HepG2 (cell line): ENCODE measurements around the gene BEGAIN.
"Not testable (repeated sequence)": the region's sequence is repeated elsewhere in the genome, so short reads cannot be mapped to it uniquely, and the experiment has no call there.

Experiments used
- EP300 ChIP-seq, 3 experiments: sonication (generic) in 1 of 3; formaldehyde crosslinking in 1 of 3; IDR thresholded peaks; 2 replicates each; pipeline versions ENCODE4 v1.5.1 to v1.6.1; 2011 to 2020; ENCODE audit warnings: low read depth in 2 of 3, low read length in 2 of 3, borderline replicate concordance in 1 of 3, improper control_type of control experiment in 1 of 3, mild to moderate bottlenecking in 1 of 3, missing genetic modification reagents in 1 of 3, moderate library complexity in 1 of 3
- SIN3A ChIP-seq: IDR thresholded peaks from 2 replicates; pipeline ENCODE4 v1.6.1; 2011; ENCODE audit warnings: low read depth, mild to moderate bottlenecking, control low read depth, low read length, borderline replicate concordance
- TARDBP ChIP-seq: sonication (generic); formaldehyde crosslinking; IDR thresholded peaks from 2 replicates; pipeline ENCODE4 v1.8.0; 2022; ENCODE audit warnings: mild to moderate bottlenecking, missing genetic modification reagents
- ZBTB3 ChIP-seq: sonication (generic); formaldehyde crosslinking; IDR thresholded peaks from 2 replicates; pipeline ENCODE4 v1.4.0; 2020; ENCODE audit warnings: low read depth, mild to moderate bottlenecking, moderate library complexity, missing genetic modification reagents, borderline replicate concordance
- ZFP36L2 ChIP-seq: sonication (generic); formaldehyde crosslinking; IDR thresholded peaks from 2 replicates; pipeline ENCODE4 v1.4.0; 2020; ENCODE audit warnings: missing genetic modification reagents
- ZKSCAN1 ChIP-seq: fragments of 150-350 bp; IDR thresholded peaks from 2 replicates; pipeline ENCODE4 v1.6.1; 2014; ENCODE audit warnings: low read length
- TF ChIP-seq, protein P1 (sequence below): sonication (generic); formaldehyde crosslinking; IDR thresholded peaks from 2 replicates; pipeline ENCODE4 v1.4.0; 2020; ENCODE audit warnings: mild to moderate bottlenecking, missing genetic modification reagents
- TF ChIP-seq, protein P2 (sequence below): sonication (generic); formaldehyde crosslinking; IDR thresholded peaks from 2 replicates; pipeline ENCODE4 v1.5.0; 2020; ENCODE audit warnings: mild to moderate bottlenecking, missing genetic modification reagents, moderate library complexity
- TF ChIP-seq, protein P3 (sequence below): IDR thresholded peaks from 2 replicates; pipeline ENCODE4 v1.6.1; 2012; ENCODE audit warnings: inconsistent platforms
- TF ChIP-seq, protein P4 (sequence below): sonication (generic); formaldehyde crosslinking; IDR thresholded peaks from 2 replicates; pipeline ENCODE4 v1.5.0; 2020; ENCODE audit warnings: missing genetic modification reagents

DNA sequence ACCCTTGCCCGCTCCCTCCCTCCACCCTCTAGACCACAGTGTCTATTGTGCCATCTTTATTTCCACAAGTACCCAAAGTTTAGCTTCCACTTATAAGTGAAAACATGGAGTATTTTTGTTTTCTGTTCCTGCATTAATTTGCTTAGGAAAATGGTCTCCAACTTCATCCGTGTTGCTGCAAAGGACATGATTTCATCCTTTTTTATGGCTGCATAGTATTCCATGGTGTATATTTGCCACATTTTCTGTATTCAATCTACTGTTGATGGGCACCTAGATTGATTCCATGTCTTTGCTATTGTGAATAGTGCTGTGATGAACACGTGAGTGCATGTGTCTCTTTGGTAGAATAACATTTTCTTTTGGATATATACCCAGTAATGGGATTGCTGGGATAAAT is 81.2 kb downstream of the BEGAIN start:
- TF ChIP-seq, protein P1, sequence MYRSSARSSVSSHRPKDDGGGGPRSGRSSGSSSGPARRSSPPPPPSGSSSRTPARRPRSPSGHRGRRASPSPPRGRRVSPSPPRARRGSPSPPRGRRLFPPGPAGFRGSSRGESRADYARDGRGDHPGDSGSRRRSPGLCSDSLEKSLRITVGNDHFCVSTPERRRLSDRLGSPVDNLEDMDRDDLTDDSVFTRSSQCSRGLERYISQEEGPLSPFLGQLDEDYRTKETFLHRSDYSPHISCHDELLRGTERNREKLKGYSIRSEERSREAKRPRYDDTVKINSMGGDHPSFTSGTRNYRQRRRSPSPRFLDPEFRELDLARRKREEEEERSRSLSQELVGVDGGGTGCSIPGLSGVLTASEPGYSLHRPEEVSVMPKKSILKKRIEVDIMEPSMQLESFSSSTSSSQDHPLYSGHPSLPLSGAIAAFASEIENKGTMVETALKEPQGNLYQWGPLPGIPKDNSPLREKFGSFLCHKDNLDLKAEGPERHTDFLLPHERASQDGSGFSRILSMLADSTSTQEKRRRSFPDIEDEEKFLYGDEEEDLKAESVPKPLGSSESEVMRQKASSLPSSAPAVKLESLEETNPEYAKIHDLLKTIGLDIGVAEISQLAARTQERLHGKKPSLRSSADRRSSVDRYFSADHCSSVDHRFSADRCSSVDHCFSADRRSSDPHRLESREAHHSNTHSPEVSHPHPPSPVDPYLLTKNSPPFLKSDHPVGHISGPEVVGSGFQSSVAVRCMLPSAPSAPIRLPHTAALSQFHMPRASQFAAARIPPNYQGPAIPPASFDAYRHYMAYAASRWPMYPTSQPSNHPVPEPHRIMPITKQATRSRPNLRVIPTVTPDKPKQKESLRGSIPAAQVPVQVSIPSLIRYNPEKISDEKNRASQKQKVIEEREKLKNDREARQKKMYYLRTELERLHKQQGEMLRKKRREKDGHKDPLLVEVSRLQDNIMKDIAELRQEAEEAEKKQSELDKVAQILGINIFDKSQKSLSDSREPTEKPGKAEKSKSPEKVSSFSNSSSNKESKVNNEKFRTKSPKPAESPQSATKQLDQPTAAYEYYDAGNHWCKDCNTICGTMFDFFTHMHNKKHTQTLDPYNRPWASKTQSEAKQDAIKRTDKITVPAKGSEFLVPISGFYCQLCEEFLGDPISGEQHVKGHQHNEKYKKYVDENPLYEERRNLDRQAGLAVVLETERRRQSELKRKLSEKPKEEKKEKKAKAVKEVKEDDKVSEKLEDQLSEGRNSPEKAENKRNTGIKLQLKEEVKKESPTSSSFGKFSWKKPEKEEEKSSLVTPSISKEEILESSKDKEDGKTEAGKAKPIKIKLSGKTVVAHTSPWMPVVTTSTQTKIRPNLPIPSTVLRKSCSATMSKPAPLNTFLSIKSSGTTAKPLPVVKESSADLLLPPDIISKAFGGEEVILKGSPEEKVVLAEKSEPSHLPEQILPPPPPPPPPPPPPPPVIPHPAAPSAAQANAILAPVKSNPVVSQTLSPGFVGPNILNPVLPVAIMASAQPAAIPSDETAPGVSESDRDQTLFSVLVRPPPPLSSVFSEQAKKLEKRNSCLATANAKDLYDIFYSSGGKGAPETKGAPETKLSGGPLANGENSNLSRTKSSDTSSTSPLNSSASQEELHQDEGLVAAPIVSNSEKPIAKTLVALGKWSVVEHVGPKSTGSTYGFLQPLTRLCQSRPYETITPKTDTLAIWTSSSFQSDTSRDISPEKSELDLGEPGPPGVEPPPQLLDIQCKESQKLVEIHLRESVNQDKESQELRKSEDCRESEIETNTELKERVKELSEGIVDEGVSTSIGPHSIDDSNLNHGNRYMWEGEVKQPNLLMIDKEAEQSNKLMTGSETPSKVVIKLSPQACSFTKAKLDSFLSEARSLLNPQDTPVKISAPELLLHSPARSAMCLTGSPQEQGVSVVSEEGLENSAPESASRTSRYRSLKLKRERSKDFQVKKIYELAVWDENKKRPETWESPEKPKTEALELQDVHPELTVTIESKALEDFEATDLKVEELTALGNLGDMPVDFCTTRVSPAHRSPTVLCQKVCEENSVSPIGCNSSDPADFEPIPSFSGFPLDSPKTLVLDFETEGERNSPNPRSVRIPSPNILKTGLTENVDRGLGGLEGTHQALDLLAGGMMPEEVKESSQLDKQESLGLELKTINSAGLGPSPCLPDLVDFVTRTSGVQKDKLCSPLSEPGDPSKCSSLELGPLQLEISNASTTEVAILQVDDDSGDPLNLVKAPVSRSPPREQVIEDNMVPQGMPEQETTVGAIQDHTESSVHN, result not testable (repeated sequence)
- TF ChIP-seq, protein P2, sequence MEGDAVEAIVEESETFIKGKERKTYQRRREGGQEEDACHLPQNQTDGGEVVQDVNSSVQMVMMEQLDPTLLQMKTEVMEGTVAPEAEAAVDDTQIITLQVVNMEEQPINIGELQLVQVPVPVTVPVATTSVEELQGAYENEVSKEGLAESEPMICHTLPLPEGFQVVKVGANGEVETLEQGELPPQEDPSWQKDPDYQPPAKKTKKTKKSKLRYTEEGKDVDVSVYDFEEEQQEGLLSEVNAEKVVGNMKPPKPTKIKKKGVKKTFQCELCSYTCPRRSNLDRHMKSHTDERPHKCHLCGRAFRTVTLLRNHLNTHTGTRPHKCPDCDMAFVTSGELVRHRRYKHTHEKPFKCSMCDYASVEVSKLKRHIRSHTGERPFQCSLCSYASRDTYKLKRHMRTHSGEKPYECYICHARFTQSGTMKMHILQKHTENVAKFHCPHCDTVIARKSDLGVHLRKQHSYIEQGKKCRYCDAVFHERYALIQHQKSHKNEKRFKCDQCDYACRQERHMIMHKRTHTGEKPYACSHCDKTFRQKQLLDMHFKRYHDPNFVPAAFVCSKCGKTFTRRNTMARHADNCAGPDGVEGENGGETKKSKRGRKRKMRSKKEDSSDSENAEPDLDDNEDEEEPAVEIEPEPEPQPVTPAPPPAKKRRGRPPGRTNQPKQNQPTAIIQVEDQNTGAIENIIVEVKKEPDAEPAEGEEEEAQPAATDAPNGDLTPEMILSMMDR (CRISPR knock-in tag), result not testable (repeated sequence)
- TF ChIP-seq ZFP36L2 (CRISPR knock-in tag); EP300 (IDR thresholded peaks at IDR 0.05; ENCODE audit: low read depth in 2 of 2, low read length in 2 of 2); EP300 (CRISPR knock-in tag; IDR thresholded peaks at IDR 0.05; ENCODE audit: borderline replicate concordance); SIN3A; ZKSCAN1; ZBTB3; TARDBP: not testable (repeated sequence)
- TF ChIP-seq, protein P3, sequence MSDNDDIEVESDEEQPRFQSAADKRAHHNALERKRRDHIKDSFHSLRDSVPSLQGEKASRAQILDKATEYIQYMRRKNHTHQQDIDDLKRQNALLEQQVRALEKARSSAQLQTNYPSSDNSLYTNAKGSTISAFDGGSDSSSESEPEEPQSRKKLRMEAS, result not testable (repeated sequence)
- TF ChIP-seq, protein P4, sequence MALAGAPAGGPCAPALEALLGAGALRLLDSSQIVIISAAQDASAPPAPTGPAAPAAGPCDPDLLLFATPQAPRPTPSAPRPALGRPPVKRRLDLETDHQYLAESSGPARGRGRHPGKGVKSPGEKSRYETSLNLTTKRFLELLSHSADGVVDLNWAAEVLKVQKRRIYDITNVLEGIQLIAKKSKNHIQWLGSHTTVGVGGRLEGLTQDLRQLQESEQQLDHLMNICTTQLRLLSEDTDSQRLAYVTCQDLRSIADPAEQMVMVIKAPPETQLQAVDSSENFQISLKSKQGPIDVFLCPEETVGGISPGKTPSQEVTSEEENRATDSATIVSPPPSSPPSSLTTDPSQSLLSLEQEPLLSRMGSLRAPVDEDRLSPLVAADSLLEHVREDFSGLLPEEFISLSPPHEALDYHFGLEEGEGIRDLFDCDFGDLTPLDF (CRISPR knock-in tag), result not testable (repeated sequence)
